ENCODE data around the gene GPC6.

The GPC6 gene

DNA sequence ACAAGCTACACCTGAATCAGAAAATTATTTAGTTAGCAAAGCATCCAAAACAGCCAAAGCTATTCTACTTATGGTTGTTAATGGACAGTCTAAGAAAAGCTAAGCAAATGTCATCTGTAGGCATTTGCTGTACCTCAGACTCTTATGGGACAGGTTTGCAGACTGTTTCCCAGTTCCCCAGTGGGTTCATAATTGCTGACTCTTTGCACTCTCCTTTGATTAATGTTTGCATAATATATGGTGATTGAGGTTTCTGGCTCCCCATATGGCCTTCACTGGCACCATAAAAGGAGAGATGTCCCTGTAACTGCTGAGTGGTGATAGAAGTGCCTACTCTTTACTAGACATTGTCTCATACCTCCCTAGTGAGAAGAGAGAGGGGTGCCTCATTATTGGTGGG lies 142.1 kb downstream of the GPC6 start:
- no peak overlapping the region for H3K4me3 ChIP-seq (ENCODE audit: low read depth, low read length)
- no peak for TF ChIP-seq CTCF (IDR thresholded peaks at IDR 0.05; ENCODE audit: low read depth, low read length)

DNA sequence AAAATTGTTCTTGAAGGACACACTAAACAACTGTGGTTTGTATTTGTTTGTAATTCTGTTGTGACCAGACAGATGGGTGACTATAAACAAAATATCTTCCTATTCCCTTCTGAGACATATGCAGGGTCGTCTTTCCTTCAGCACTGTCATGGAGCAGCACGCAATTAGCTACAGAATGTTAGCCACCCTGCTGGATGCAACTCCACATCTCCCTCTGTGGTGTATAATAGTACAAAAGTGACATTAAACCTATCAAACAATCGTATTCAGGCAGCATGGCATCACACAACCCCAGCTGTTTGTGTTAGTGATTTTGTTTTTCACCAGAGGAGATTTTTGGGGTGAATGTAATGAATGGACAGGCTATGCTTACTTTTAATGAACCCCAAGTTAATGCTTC lies 146.2 kb downstream of the GPC6 start:
- no peak for TF ChIP-seq CTCF (IDR thresholded peaks at IDR 0.05; ENCODE audit: low read depth, low read length)
- H3K4me3 ChIP-seq (ENCODE audit: low read depth, low read length), result no peak overlapping the region

GRCh38 chr13:93375491-93375890 lies 148.9 kb downstream of the GPC6 start:
- no peak overlapping the region for H3K4me3 ChIP-seq (ENCODE audit: low read depth, low read length)
- no peak for TF ChIP-seq CTCF (IDR thresholded peaks at IDR 0.05; ENCODE audit: low read depth, low read length)

- H3K4me3 ChIP-seq (ENCODE audit: low read depth, low read length), result no peak overlapping the region
- TF ChIP-seq CTCF (IDR thresholded peaks at IDR 0.05; ENCODE audit: low read depth, low read length), result no peak
Measured at GRCh38 chr13:93377196-93377595, 150.6 kb downstream of the GPC6 start.

GRCh38 chr13:93378184-93378583 lies 151.6 kb downstream of the GPC6 start:
- H3K4me3 ChIP-seq (ENCODE audit: low read depth, low read length), result no peak overlapping the region
- no peak for TF ChIP-seq CTCF (IDR thresholded peaks at IDR 0.05; ENCODE audit: low read depth, low read length)

GRCh38 chr13:93386116-93386515 lies 159.5 kb downstream of the GPC6 start:
- no peak overlapping the region for H3K4me3 ChIP-seq (ENCODE audit: low read depth, low read length)
- no peak for TF ChIP-seq CTCF (IDR thresholded peaks at IDR 0.05; ENCODE audit: low read depth, low read length)

- H3K4me3 ChIP-seq (ENCODE audit: low read depth, low read length), result no peak overlapping the region
- no peak for TF ChIP-seq CTCF (IDR thresholded peaks at IDR 0.05; ENCODE audit: low read depth, low read length)
Measured at GRCh38 chr13:93388701-93389100, 162.1 kb downstream of the GPC6 start.

Data from WI38 (cell line).